Measurements from ENCODE around the gene PPP1R12C. TPM values are rescaled to one million over a fixed set of nuclear protein-coding genes. Genes with fewer than 3 reads are reported as not detected.

Gene PPP1R12C
- total RNA-seq, 1 donor, result 55.0 TPM

GRCh38 chr19:55114566-55115145 lies 2.8 kb downstream of the PPP1R12C start:
- Histone ChIP-seq H3K27ac (ENCODE audit: low read depth, low read length) (peak overlapping the region; percentile 51), H3K4me1 (ENCODE audit: insufficient read depth, low read length) (peaks cover 14% of the 10 kb centered on the region), H3K79me2 (ENCODE audit: insufficient read depth, low read length) (peaks cover 67% of the 10 kb centered on the region), H3K4me3 (ENCODE audit: insufficient read depth, low read length) (no peak overlapping the region), H3K27me3 (ENCODE audit: insufficient read depth, low read length) (no peaks in the 10 kb centered on the region), H3K36me3 (ENCODE audit: insufficient read depth, low read length) (peaks cover 8% of the 10 kb centered on the region), H3K9me3 (ENCODE audit: low read depth, low read length) (no peaks in the 10 kb centered on the region), H4K20me1 (ENCODE audit: insufficient read depth, low read length) (peaks cover 52% of the 10 kb centered on the region), H2AFZ (ENCODE audit: low read length) (no peak overlapping the region), H3K4me2 (ENCODE audit: insufficient read depth, low read length) (no peak overlapping the region)
- peak; percentile 82 for DNase-seq (ENCODE audit: insufficient read length, low spot score, missing footprints)
- TF ChIP-seq CTCF (IDR thresholded peaks at IDR 0.05; ENCODE audit: extremely low read depth, low read depth, low read length), result no peak

- H3K9me3 ChIP-seq (ENCODE audit: low read depth, low read length), result no peaks in the 10 kb centered on the region
- H3K27me3 ChIP-seq (ENCODE audit: insufficient read depth, low read length), result no peaks in the 10 kb centered on the region
- H3K4me2 ChIP-seq (ENCODE audit: insufficient read depth, low read length), result no peak overlapping the region
- no peak for TF ChIP-seq CTCF (IDR thresholded peaks at IDR 0.05; ENCODE audit: extremely low read depth, low read depth, low read length)
- H3K4me1 ChIP-seq (ENCODE audit: insufficient read depth, low read length), result peaks cover 13% of the 10 kb centered on the region
- peaks cover 77% of the 10 kb centered on the region for H3K79me2 ChIP-seq (ENCODE audit: insufficient read depth, low read length)
- H3K27ac ChIP-seq (ENCODE audit: low read depth, low read length), result peak overlapping the region; percentile 77
- peaks cover 52% of the 10 kb centered on the region for H4K20me1 ChIP-seq (ENCODE audit: insufficient read depth, low read length)
- H3K4me3 ChIP-seq (ENCODE audit: insufficient read depth, low read length), result no peak overlapping the region
- no peak overlapping the region for H2AFZ ChIP-seq (ENCODE audit: low read length)
- H3K36me3 ChIP-seq (ENCODE audit: insufficient read depth, low read length), result peaks cover 15% of the 10 kb centered on the region
- DNase-seq (ENCODE audit: insufficient read length, low spot score, missing footprints), result peak; percentile 98
Observed at GRCh38 chr19:55113570-55114039, 3.8 kb downstream of the PPP1R12C start.

- no peaks in the 10 kb centered on the region for H3K27me3 ChIP-seq (ENCODE audit: insufficient read depth, low read length)
- no peak overlapping the region for H3K4me2 ChIP-seq (ENCODE audit: insufficient read depth, low read length)
- H3K4me1 ChIP-seq (ENCODE audit: insufficient read depth, low read length), result peaks cover 8% of the 10 kb centered on the region
- H2AFZ ChIP-seq (ENCODE audit: low read length), result no peak overlapping the region
- DNase-seq (ENCODE audit: insufficient read length, low spot score, missing footprints), result peak; percentile 81
- H3K36me3 ChIP-seq (ENCODE audit: insufficient read depth, low read length), result peaks cover 15% of the 10 kb centered on the region
- peak overlapping the region; percentile 77 for H3K27ac ChIP-seq (ENCODE audit: low read depth, low read length)
- TF ChIP-seq CTCF (IDR thresholded peaks at IDR 0.05; ENCODE audit: extremely low read depth, low read depth, low read length), result no peak
- H3K9me3 ChIP-seq (ENCODE audit: low read depth, low read length), result no peaks in the 10 kb centered on the region
- peaks cover 82% of the 10 kb centered on the region for H3K79me2 ChIP-seq (ENCODE audit: insufficient read depth, low read length)
- H3K4me3 ChIP-seq (ENCODE audit: insufficient read depth, low read length), result no peak overlapping the region
- peaks cover 52% of the 10 kb centered on the region for H4K20me1 ChIP-seq (ENCODE audit: insufficient read depth, low read length)
Observed at GRCh38 chr19:55112777-55113569, 4.5 kb downstream of the PPP1R12C start.

GRCh38 chr19:55112246-55112776 lies 5.1 kb downstream of the PPP1R12C start:
- Histone ChIP-seq H3K27ac (ENCODE audit: low read depth, low read length) (peak overlapping the region; percentile 77), H3K4me2 (ENCODE audit: insufficient read depth, low read length) (no peak overlapping the region), H3K4me1 (ENCODE audit: insufficient read depth, low read length) (peaks cover 8% of the 10 kb centered on the region), H3K4me3 (ENCODE audit: insufficient read depth, low read length) (no peak overlapping the region), H2AFZ (ENCODE audit: low read length) (no peak overlapping the region), H3K36me3 (ENCODE audit: insufficient read depth, low read length) (peaks cover 15% of the 10 kb centered on the region), H4K20me1 (ENCODE audit: insufficient read depth, low read length) (peaks cover 52% of the 10 kb centered on the region), H3K79me2 (ENCODE audit: insufficient read depth, low read length) (peaks cover 82% of the 10 kb centered on the region), H3K9me3 (ENCODE audit: low read depth, low read length) (no peaks in the 10 kb centered on the region), H3K27me3 (ENCODE audit: insufficient read depth, low read length) (no peaks in the 10 kb centered on the region)
- DNase-seq (ENCODE audit: insufficient read length, low spot score, missing footprints), result peak; percentile 62
- TF ChIP-seq CTCF (IDR thresholded peaks at IDR 0.05; ENCODE audit: extremely low read depth, low read depth, low read length), result no peak

Measured in osteoblast (primary cell).